Karpas-422 (cell line): ENCODE measurements around the gene S100A1. TPM values are rescaled to one million over a fixed set of nuclear protein-coding genes. Genes with fewer than 3 reads are reported as not detected.
"Not testable (repeated sequence)": the region's sequence is repeated elsewhere in the genome, so short reads cannot be mapped to it uniquely, and the experiment has no call there.

ENCODE experiments used
- DNase-seq: peaks from one replicate; pipeline ENCODE4 v3.0.0-alpha.2; 2015
- H2AFZ ChIP-seq: fragments of 200-600 bp; sonication (generic); 2 replicates; pipeline ENCODE4 v1.6.1; 2014; ENCODE audit warnings: antibody characterized with exemption, low read length, mixed read lengths
- H3K27ac ChIP-seq: fragments of 200-600 bp; sonication (generic); 2 replicates; pipeline ENCODE4 v1.5.1; 2014; ENCODE audit warnings: mild to moderate bottlenecking, low read length, moderate library complexity
- H3K27me3 ChIP-seq: fragments of 200-600 bp; sonication (generic); 2 replicates; pipeline ENCODE4 v1.6.1; 2014; ENCODE audit warnings: low read length, mixed read lengths
- H3K36me3 ChIP-seq: fragments of 200-600 bp; sonication (generic); 2 replicates; pipeline ENCODE4 v1.6.1; 2014; ENCODE audit warnings: low read length, mixed read lengths; ENCODE audit not compliant: insufficient read depth
- H3K4me1 ChIP-seq: fragments of 200-600 bp; sonication (generic); 2 replicates; pipeline ENCODE4 v1.6.1; 2014; ENCODE audit warnings: mild to moderate bottlenecking, low read length, mixed read lengths
- H3K4me2 ChIP-seq: fragments of 200-600 bp; sonication (generic); 2 replicates; pipeline ENCODE4 v1.6.1; 2014; ENCODE audit warnings: low read length, low read depth, mild to moderate bottlenecking; ENCODE audit not compliant: poor library complexity, severe bottlenecking
- H3K4me3 ChIP-seq: fragments of 200-600 bp; sonication (generic); 2 replicates; pipeline ENCODE4 v1.5.1; 2014; ENCODE audit warnings: mild to moderate bottlenecking, antibody characterized with exemption, low read length, mixed read lengths
- H3K79me2 ChIP-seq: fragments of 200-600 bp; sonication (generic); 2 replicates; pipeline ENCODE4 v1.6.1; 2014; ENCODE audit warnings: mild to moderate bottlenecking, low read length, mixed read lengths
- H3K9ac ChIP-seq: fragments of 200-600 bp; sonication (generic); 2 replicates; pipeline ENCODE4 v1.6.0; 2014; ENCODE audit warnings: low read length
- H3K9me2 ChIP-seq: fragments of 200-600 bp; sonication (generic), shearing (Covaris generic); replicated peaks from 2 replicates; pipeline ENCODE4 v1.6.0; 2014; ENCODE audit warnings: mild to moderate bottlenecking, low read length, moderate library complexity; ENCODE audit not compliant: insufficient read depth
- H3K9me3 ChIP-seq: fragments of 300-700, 200-600 bp; sonication (generic); 2 replicates; pipeline ENCODE4 v1.6.1; 2014; ENCODE audit warnings: low read length, mixed read lengths
- H4K20me1 ChIP-seq: fragments of 200-600 bp; sonication (generic); 2 replicates; pipeline ENCODE4 v1.6.1; 2014; ENCODE audit warnings: mild to moderate bottlenecking, antibody characterized with exemption, low read length, low read depth; ENCODE audit not compliant: insufficient read depth
- total RNA-seq: library from RNA; depleted of rRNA; stranded (reverse); fragments of >200 nt; shearing (Covaris generic); gene quantifications from 2 replicates; pipeline ENCODE4 v1.2.3, GENCODE V29; 2014; ENCODE audit warnings: low replicate concordance

The S100A1 gene
- total RNA-seq, 1 experiment from 2014 or later, result 15.9 TPM

GRCh38 chr1:153587314-153587713 lies 40.9 kb upstream of the S100A1 start:
- Histone ChIP-seq H3K4me3 (no peak overlapping the region), H3K9ac (no peak overlapping the region), H3K4me2 (no peak overlapping the region), H3K79me2 (no peaks in the 10 kb centered on the region), H3K36me3 (no peaks in the 10 kb centered on the region), H4K20me1 (no peaks in the 10 kb centered on the region), H3K9me2 (no peaks in the 10 kb centered on the region), H3K27me3 (no peaks in the 10 kb centered on the region), H3K27ac (no peak overlapping the region), H3K9me3 (no peaks in the 10 kb centered on the region), H2AFZ (0 out of 2 replicates have a peak overlapping the region, but pooled peaks have one; percentile 13), H3K4me1 (no peaks in the 10 kb centered on the region)
- DNase-seq, result no peak

- not testable (repeated sequence) for H3K9me2 ChIP-seq, H2AFZ ChIP-seq, H3K36me3 ChIP-seq, H3K9me3 ChIP-seq, DNase-seq, H4K20me1 ChIP-seq, H3K27ac ChIP-seq, H3K9ac ChIP-seq, H3K27me3 ChIP-seq, H3K4me2 ChIP-seq, H3K4me3 ChIP-seq, H3K79me2 ChIP-seq, H3K4me1 ChIP-seq
These were observed 40.2 kb upstream of the S100A1 start for GRCh38 chr1:153588033-153588432.

- no peak for DNase-seq
- no peak overlapping the region for H3K4me3 ChIP-seq
- H3K79me2 ChIP-seq, result no peaks in the 10 kb centered on the region
- no peaks in the 10 kb centered on the region for H3K9me2 ChIP-seq
- H3K27me3 ChIP-seq, result no peaks in the 10 kb centered on the region
- no peaks in the 10 kb centered on the region for H4K20me1 ChIP-seq
- H3K27ac ChIP-seq, result no peak overlapping the region
- H3K36me3 ChIP-seq, result no peaks in the 10 kb centered on the region
- no peak overlapping the region for H2AFZ ChIP-seq
- H3K4me1 ChIP-seq, result no peaks in the 10 kb centered on the region
- no peak overlapping the region for H3K4me2 ChIP-seq
- H3K9ac ChIP-seq, result no peak overlapping the region
- no peaks in the 10 kb centered on the region for H3K9me3 ChIP-seq
These were observed 39.8 kb upstream of the S100A1 start for GRCh38 chr1:153588482-153588881.

GRCh38 chr1:153592748-153593147 lies 35.5 kb upstream of the S100A1 start:
- no peak for DNase-seq
- H4K20me1 ChIP-seq, result no peaks in the 10 kb centered on the region
- no peaks in the 10 kb centered on the region for H3K9me2 ChIP-seq
- peak overlapping the region; percentile 42; the same call in 1 of the 2 replicates for H2AFZ ChIP-seq
- no peaks in the 10 kb centered on the region for H3K79me2 ChIP-seq
- H3K4me3 ChIP-seq, result no peak overlapping the region
- no peaks in the 10 kb centered on the region for H3K9me3 ChIP-seq
- no peaks in the 10 kb centered on the region for H3K27me3 ChIP-seq
- H3K9ac ChIP-seq, result no peak overlapping the region
- no peak overlapping the region for H3K4me2 ChIP-seq
- H3K4me1 ChIP-seq, result peaks cover 12% of the 10 kb centered on the region
- no peaks in the 10 kb centered on the region for H3K36me3 ChIP-seq
- no peak overlapping the region for H3K27ac ChIP-seq

- no peak overlapping the region for H2AFZ ChIP-seq
- H3K4me2 ChIP-seq, result no peak overlapping the region
- DNase-seq, result no peak
These were observed 31.0 kb upstream of the S100A1 start for GRCh38 chr1:153597206-153597605.

GRCh38 chr1:153598309-153599172 lies 29.7 kb upstream of the S100A1 start:
- no peaks in the 10 kb centered on the region for H3K36me3 ChIP-seq
- H3K4me2 ChIP-seq, result peak overlapping the region; percentile 60
- peaks cover 33% of the 10 kb centered on the region for H3K4me1 ChIP-seq
- H3K27ac ChIP-seq, result peak overlapping the region; percentile 84
- no peaks in the 10 kb centered on the region for H3K9me2 ChIP-seq
- H4K20me1 ChIP-seq, result no peaks in the 10 kb centered on the region
- no peaks in the 10 kb centered on the region for H3K9me3 ChIP-seq
- H2AFZ ChIP-seq, result no peak overlapping the region; the same call in 1 of the 2 replicates
- H3K9ac ChIP-seq, result peak overlapping the region; percentile 61
- no peaks in the 10 kb centered on the region for H3K79me2 ChIP-seq
- H3K4me3 ChIP-seq, result peak overlapping the region; percentile 19; the same call in 1 of the 2 replicates
- DNase-seq, result peak; percentile 91
- no peaks in the 10 kb centered on the region for H3K27me3 ChIP-seq

More at GRCh38 chr1:153597206-153597605, 31.0 kb upstream of the S100A1 start:
- H3K79me2 ChIP-seq, result no peaks in the 10 kb centered on the region
- no peak overlapping the region for H3K9ac ChIP-seq
- H4K20me1 ChIP-seq, result no peaks in the 10 kb centered on the region
- no peaks in the 10 kb centered on the region for H3K9me3 ChIP-seq
- no peak overlapping the region for H3K4me3 ChIP-seq
- H3K4me1 ChIP-seq, result peaks cover 33% of the 10 kb centered on the region
- no peak overlapping the region for H3K27ac ChIP-seq
- no peaks in the 10 kb centered on the region for H3K9me2 ChIP-seq
- no peaks in the 10 kb centered on the region for H3K27me3 ChIP-seq
- H3K36me3 ChIP-seq, result no peaks in the 10 kb centered on the region

- DNase-seq, result no peak
- no peaks in the 10 kb centered on the region for H3K27me3 ChIP-seq
- H3K4me2 ChIP-seq, result no peak overlapping the region
- H3K9me3 ChIP-seq, result no peaks in the 10 kb centered on the region
- no peak overlapping the region for H2AFZ ChIP-seq
- H3K79me2 ChIP-seq, result no peaks in the 10 kb centered on the region
- no peak overlapping the region for H3K4me3 ChIP-seq
- no peaks in the 10 kb centered on the region for H3K9me2 ChIP-seq
- H3K27ac ChIP-seq, result no peak overlapping the region
- no peaks in the 10 kb centered on the region for H4K20me1 ChIP-seq
- no peaks in the 10 kb centered on the region for H3K36me3 ChIP-seq
- H3K4me1 ChIP-seq, result peaks cover 33% of the 10 kb centered on the region
- no peak overlapping the region for H3K9ac ChIP-seq
These were observed 28.4 kb upstream of the S100A1 start for GRCh38 chr1:153599847-153600246.

GRCh38 chr1:153602749-153603148 lies 25.5 kb upstream of the S100A1 start:
- Histone ChIP-seq H3K4me1 (peaks cover 24% of the 10 kb centered on the region), H4K20me1 (no peaks in the 10 kb centered on the region), H3K9ac (no peak overlapping the region), H3K4me3 (no peak overlapping the region), H3K79me2 (no peaks in the 10 kb centered on the region), H3K27ac (no peak overlapping the region), H3K9me3 (no peaks in the 10 kb centered on the region), H3K4me2 (no peak overlapping the region), H3K9me2 (no peaks in the 10 kb centered on the region), H3K27me3 (no peaks in the 10 kb centered on the region), H3K36me3 (no peaks in the 10 kb centered on the region), H2AFZ (no peak overlapping the region)
- no peak for DNase-seq
